ENCODE measurements around the gene GJD2.

GJD2 gene

DNA sequence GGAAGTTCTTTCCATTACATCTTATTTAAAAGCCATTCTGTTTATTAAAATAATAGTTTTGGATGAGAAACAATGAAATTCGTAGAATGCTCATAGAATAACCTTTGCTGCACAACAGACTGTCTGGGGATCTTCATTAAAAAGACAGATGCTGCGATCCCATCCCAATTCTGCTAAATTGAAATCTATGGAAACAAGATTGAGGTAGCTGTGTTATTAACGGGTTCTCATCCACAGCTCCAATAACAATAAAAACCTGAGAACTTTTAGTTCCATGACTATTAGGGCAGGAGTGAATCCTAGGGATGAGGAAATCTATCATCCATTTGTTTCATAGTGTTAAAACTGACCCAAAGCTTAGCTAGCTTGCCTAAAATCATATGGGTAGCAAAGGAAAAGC lies 2.5 kb upstream of the GJD2 start:
- no peak for DNase-seq
- H3K4me1 Mint-ChIP-seq = no peaks in the 10 kb centered on the region
- no peak overlapping the region for H3K4me3 Mint-ChIP-seq
- H3K9me3 Mint-ChIP-seq = no peaks in the 10 kb centered on the region
- H3K27me3 Mint-ChIP-seq (ENCODE audit: low read depth, poor library complexity) = peaks cover 93% of the 10 kb centered on the region
- TF ChIP-seq, protein P1, sequence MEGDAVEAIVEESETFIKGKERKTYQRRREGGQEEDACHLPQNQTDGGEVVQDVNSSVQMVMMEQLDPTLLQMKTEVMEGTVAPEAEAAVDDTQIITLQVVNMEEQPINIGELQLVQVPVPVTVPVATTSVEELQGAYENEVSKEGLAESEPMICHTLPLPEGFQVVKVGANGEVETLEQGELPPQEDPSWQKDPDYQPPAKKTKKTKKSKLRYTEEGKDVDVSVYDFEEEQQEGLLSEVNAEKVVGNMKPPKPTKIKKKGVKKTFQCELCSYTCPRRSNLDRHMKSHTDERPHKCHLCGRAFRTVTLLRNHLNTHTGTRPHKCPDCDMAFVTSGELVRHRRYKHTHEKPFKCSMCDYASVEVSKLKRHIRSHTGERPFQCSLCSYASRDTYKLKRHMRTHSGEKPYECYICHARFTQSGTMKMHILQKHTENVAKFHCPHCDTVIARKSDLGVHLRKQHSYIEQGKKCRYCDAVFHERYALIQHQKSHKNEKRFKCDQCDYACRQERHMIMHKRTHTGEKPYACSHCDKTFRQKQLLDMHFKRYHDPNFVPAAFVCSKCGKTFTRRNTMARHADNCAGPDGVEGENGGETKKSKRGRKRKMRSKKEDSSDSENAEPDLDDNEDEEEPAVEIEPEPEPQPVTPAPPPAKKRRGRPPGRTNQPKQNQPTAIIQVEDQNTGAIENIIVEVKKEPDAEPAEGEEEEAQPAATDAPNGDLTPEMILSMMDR (IDR thresholded peaks at IDR 0.05) = no peak
- H3K27ac Mint-ChIP-seq = no peak overlapping the region
- no peaks in the 10 kb centered on the region for H3K36me3 Mint-ChIP-seq (ENCODE audit: low read depth)

- H3K27ac Mint-ChIP-seq = no peak overlapping the region
- TF ChIP-seq, protein P1 (IDR thresholded peaks at IDR 0.05) = no peak
- H3K36me3 Mint-ChIP-seq (ENCODE audit: low read depth) = no peaks in the 10 kb centered on the region
- H3K4me1 Mint-ChIP-seq = no peaks in the 10 kb centered on the region
- no peak for DNase-seq
- peak overlapping the region; percentile 68 for H3K4me3 Mint-ChIP-seq
- peaks cover 97% of the 10 kb centered on the region for H3K27me3 Mint-ChIP-seq (ENCODE audit: low read depth, poor library complexity)
- H3K9me3 Mint-ChIP-seq = no peaks in the 10 kb centered on the region
Measured at GRCh38 chr15:34755419-34755773, 598 bp upstream of the GJD2 start.

- Mint-ChIP-seq H3K36me3 (ENCODE audit: low read depth) (no peaks in the 10 kb centered on the region), H3K27me3 (ENCODE audit: low read depth, poor library complexity) (peaks cover 96% of the 10 kb centered on the region), H3K4me3 (peak overlapping the region; percentile 70), H3K27ac (no peak overlapping the region), H3K4me1 (no peaks in the 10 kb centered on the region), H3K9me3 (no peaks in the 10 kb centered on the region)
- TF ChIP-seq, protein P1 (IDR thresholded peaks at IDR 0.05) = no peak
- DNase-seq = no peak
Measured at GRCh38 chr15:34754171-34754601, 612 bp downstream of the GJD2 start.

GRCh38 chr15:34753236-34753894 lies 1.4 kb downstream of the GJD2 start:
- no peaks in the 10 kb centered on the region for H3K36me3 Mint-ChIP-seq (ENCODE audit: low read depth)
- H3K9me3 Mint-ChIP-seq = no peaks in the 10 kb centered on the region
- H3K4me3 Mint-ChIP-seq = peak overlapping the region; percentile 70
- peak; percentile 88 for DNase-seq
- TF ChIP-seq, protein P1 (IDR thresholded peaks at IDR 0.05) = no peak
- no peak overlapping the region for H3K27ac Mint-ChIP-seq
- H3K27me3 Mint-ChIP-seq (ENCODE audit: low read depth, poor library complexity) = peaks cover 96% of the 10 kb centered on the region
- H3K4me1 Mint-ChIP-seq = no peaks in the 10 kb centered on the region

DNA sequence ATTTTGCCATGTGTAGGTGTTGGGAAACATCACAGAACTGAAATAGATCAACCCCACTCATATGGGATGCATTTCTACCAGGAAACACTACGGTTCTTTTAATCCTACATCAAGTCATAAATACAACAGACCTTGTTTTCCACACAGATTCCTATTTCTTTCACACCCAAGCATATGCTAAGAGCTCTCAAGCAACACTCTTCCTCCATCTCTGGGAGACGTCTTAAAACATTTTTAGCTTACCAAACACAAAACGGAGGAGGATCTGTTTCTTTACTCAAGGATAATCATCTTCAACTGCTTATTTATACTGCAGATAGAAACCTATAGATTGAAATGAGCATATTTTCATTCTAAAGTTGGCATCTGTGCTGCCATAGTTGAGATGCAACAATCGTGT lies 5.1 kb downstream of the GJD2 start:
- DNase-seq = no peak
- H3K4me1 Mint-ChIP-seq = no peaks in the 10 kb centered on the region
- H3K9me3 Mint-ChIP-seq = no peaks in the 10 kb centered on the region
- TF ChIP-seq, protein P1 (IDR thresholded peaks at IDR 0.05) = no peak
- H3K27ac Mint-ChIP-seq = no peak overlapping the region
- H3K27me3 Mint-ChIP-seq (ENCODE audit: low read depth, poor library complexity) = peaks cover 80% of the 10 kb centered on the region
- no peak overlapping the region for H3K4me3 Mint-ChIP-seq
- no peaks in the 10 kb centered on the region for H3K36me3 Mint-ChIP-seq (ENCODE audit: low read depth)

DNA sequence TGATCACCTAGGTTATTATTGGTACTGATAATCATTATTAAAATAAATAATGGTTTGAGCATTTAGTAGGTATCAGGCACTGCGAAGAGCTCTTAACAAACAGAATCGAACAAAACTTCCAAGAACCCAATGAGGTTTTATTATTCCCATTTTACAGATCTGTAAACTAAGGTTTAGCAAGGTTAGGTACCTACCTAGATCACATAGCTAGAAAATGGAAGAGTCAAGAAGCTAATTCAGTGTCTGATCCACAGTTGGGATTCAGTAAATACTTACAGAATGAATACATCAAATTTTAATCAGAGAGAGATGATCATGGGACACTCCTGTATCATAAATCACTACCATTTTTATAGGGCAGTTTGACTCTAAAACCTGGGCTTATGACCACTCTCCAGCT lies 15.5 kb downstream of the GJD2 start:
- H3K27me3 Mint-ChIP-seq (ENCODE audit: low read depth, poor library complexity) = peaks cover 39% of the 10 kb centered on the region
- TF ChIP-seq, protein P1 (IDR thresholded peaks at IDR 0.05) = no peak
- H3K4me3 Mint-ChIP-seq = no peak overlapping the region
- no peaks in the 10 kb centered on the region for H3K9me3 Mint-ChIP-seq
- H3K27ac Mint-ChIP-seq = no peak overlapping the region
- H3K4me1 Mint-ChIP-seq = peaks cover 8% of the 10 kb centered on the region
- no peaks in the 10 kb centered on the region for H3K36me3 Mint-ChIP-seq (ENCODE audit: low read depth)
- DNase-seq = no peak

Measured in nephron progenitor cell (in vitro differentiated cells).